Panc1 (cell line): Measurements from ENCODE around the gene RGS10. TPM values are rescaled to one million over a fixed set of nuclear protein-coding genes. Genes with fewer than 3 reads are reported as not detected.

ENCODE experiments used
- ATAC-seq: fragments of 200-7000 bp; cut with Tn5 transposase; 2 replicates; pipeline ENCODE4 v1.9.1; 2020; ENCODE audit warnings: mild to moderate bottlenecking, moderate library complexity
- BruUV-seq: library from RNA; stranded (reverse); fragments of 400-500 nt; replicated peaks from 2 replicates; lab custom pipeline; 2021; lab: Mats Ljungman, UMichigan
- CTCF ChIA-PET: fragments of 300-600 bp; sonication (Branson Sonifier 250); formaldehyde crosslinking; loops from one replicate; lab custom pipeline; 2022; ENCODE audit warnings: antibody characterized with exemption; lab: Charles Lee
- POLR2A ChIA-PET: fragments of 300-600 bp; sonication (Branson Sonifier 250); formaldehyde crosslinking; loops from one replicate; lab custom pipeline; 2022; ENCODE audit warnings: antibody characterized with exemption; lab: Charles Lee
- DNase-seq: peaks from one replicate; pipeline ENCODE4 v3.0.0-alpha.2; 2010; ENCODE audit warnings: low read depth, low spot score
- H3K27ac ChIP-seq: 2 replicates; pipeline ENCODE4 v1.5.1; 2011; ENCODE audit warnings: mild to moderate bottlenecking, low read length, inconsistent platforms
- H3K27me3 ChIP-seq: fragments of 200-500 bp; sonication (Bioruptor generic); 2 replicates; pipeline ENCODE4 v1.6.0; 2014; ENCODE audit warnings: low read length, inconsistent platforms; ENCODE audit not compliant: control insufficient read depth, insufficient read depth
- H3K36me3 ChIP-seq: fragments of 200-500 bp; sonication (Bioruptor generic); 2 replicates; pipeline ENCODE4 v1.5.1; 2014; ENCODE audit warnings: inconsistent platforms, mild to moderate bottlenecking, low read length, moderate library complexity; ENCODE audit not compliant: control insufficient read depth, insufficient read depth
- H3K4me1 ChIP-seq: 2 replicates; pipeline ENCODE4 v1.5.1; 2011; ENCODE audit warnings: inconsistent platforms, mild to moderate bottlenecking, low read length, moderate library complexity; ENCODE audit not compliant: control insufficient read depth, insufficient read depth
- H3K4me3 ChIP-seq, 2 experiments: 2 replicates each; pipeline ENCODE4 v1.5.1; 2011 to 2012; ENCODE audit warnings: low read depth in 2 of 2, low read length in 2 of 2, mild to moderate bottlenecking in 2 of 2, inconsistent platforms in 1 of 2, moderate library complexity in 1 of 2
- H3K9me3 ChIP-seq: fragments of 200-500 bp; sonication (Bioruptor generic); 2 replicates; pipeline ENCODE4 v1.5.1; 2014; ENCODE audit warnings: low read depth, mild to moderate bottlenecking, inconsistent platforms, low read length, moderate library complexity; ENCODE audit not compliant: control insufficient read depth, insufficient read depth
- POLR2AphosphoS5 ChIP-seq: IDR thresholded peaks from 2 replicates; pipeline ENCODE4 v1.6.1; 2012; ENCODE audit warnings: mild to moderate bottlenecking, low read depth, low read length, moderate library complexity
- SIN3A ChIP-seq: IDR thresholded peaks from 2 replicates; pipeline ENCODE4 v1.6.1; 2012; ENCODE audit warnings: low read depth, mild to moderate bottlenecking, low read length, moderate library complexity, borderline replicate concordance; ENCODE audit not compliant: insufficient read depth
- TCF7L2 ChIP-seq: IDR thresholded peaks from 2 replicates; pipeline ENCODE4 v1.6.1; 2011; ENCODE audit warnings: mild to moderate bottlenecking, low read depth, low read length, inconsistent platforms
- in situ Hi-C: cut with HindIII; loops from 2 replicates; pipeline ENCODE4 v1.10.0; 2016; ENCODE audit warnings: low sequenced_read_pairs, low pct_unique_long_range_greater_than_20kb
- intact Hi-C: fragments of 100-400 bp; cut with micrococcal nuclease; formaldehyde crosslinking; loops from one replicate; pipeline ENCODE4 v1.10.0; 2022; ENCODE audit not compliant: unreplicated experiment
- total RNA-seq: library from RNA; stranded (reverse); gene quantifications from one replicate; pipeline ENCODE4 v1.2.1, GENCODE V29; 2021; ENCODE audit not compliant: unreplicated experiment
- TF ChIP-seq, protein P1 (sequence below): fragments of 450-650 bp; IDR thresholded peaks from 2 replicates; pipeline ENCODE4 v1.5.1; 2017; ENCODE audit warnings: mild to moderate bottlenecking
- TF ChIP-seq, protein P2 (sequence below), 2 experiments: IDR thresholded peaks; 2 replicates each; pipeline ENCODE4 v1.6.1; 2011 to 2012; ENCODE audit warnings: low read depth in 2 of 2, control low read depth in 1 of 2, low read length in 1 of 2, mild to moderate bottlenecking in 1 of 2, moderate library complexity in 1 of 2; ENCODE audit not compliant: insufficient read depth in 1 of 2

RGS10 gene
- total RNA-seq, 1 experiment from 2014 or later = 68.6 TPM

DNA sequence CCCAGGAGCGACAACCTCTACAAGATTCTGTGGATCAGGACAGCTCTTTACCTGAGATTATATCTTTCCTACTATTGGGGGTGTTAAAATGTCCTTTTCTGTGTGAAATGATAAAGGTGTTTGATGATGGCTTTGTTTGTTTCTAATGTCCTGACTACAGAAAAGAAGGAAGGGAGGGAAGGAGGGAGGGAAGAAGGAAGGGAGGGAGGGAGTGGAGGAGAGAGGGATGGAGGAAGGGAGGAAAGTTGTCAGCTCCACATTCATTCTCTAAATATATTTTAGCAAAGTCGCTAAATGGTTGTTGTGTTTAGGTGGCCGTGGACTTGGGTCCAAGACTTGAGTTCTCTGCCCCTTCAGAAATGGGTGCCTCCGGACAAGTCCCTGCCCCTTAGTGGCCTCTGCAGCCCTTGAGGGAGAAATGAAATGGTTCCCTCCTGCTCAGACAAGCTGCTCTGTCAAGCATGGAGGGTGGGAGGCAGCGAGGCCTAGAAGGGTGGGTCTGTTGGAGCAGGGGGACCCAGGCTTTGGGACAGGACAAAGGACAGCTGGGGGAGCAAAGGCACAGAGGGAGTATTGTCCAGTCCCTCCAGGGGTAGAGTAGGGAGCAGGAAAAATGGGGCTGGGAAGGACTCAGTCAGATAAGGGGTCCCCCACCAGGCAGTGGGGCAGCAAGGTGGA is 4.4 kb downstream of the RGS10 start:
- no peak for DNase-seq
- BruUV-seq = no TSS peak
- no peak for TF ChIP-seq SIN3A
- TF ChIP-seq POLR2AphosphoS5 = no peak
- no peak for TF ChIP-seq TCF7L2
- TF ChIP-seq, protein P1, sequence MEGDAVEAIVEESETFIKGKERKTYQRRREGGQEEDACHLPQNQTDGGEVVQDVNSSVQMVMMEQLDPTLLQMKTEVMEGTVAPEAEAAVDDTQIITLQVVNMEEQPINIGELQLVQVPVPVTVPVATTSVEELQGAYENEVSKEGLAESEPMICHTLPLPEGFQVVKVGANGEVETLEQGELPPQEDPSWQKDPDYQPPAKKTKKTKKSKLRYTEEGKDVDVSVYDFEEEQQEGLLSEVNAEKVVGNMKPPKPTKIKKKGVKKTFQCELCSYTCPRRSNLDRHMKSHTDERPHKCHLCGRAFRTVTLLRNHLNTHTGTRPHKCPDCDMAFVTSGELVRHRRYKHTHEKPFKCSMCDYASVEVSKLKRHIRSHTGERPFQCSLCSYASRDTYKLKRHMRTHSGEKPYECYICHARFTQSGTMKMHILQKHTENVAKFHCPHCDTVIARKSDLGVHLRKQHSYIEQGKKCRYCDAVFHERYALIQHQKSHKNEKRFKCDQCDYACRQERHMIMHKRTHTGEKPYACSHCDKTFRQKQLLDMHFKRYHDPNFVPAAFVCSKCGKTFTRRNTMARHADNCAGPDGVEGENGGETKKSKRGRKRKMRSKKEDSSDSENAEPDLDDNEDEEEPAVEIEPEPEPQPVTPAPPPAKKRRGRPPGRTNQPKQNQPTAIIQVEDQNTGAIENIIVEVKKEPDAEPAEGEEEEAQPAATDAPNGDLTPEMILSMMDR = no peak
- TF ChIP-seq, protein P2, sequence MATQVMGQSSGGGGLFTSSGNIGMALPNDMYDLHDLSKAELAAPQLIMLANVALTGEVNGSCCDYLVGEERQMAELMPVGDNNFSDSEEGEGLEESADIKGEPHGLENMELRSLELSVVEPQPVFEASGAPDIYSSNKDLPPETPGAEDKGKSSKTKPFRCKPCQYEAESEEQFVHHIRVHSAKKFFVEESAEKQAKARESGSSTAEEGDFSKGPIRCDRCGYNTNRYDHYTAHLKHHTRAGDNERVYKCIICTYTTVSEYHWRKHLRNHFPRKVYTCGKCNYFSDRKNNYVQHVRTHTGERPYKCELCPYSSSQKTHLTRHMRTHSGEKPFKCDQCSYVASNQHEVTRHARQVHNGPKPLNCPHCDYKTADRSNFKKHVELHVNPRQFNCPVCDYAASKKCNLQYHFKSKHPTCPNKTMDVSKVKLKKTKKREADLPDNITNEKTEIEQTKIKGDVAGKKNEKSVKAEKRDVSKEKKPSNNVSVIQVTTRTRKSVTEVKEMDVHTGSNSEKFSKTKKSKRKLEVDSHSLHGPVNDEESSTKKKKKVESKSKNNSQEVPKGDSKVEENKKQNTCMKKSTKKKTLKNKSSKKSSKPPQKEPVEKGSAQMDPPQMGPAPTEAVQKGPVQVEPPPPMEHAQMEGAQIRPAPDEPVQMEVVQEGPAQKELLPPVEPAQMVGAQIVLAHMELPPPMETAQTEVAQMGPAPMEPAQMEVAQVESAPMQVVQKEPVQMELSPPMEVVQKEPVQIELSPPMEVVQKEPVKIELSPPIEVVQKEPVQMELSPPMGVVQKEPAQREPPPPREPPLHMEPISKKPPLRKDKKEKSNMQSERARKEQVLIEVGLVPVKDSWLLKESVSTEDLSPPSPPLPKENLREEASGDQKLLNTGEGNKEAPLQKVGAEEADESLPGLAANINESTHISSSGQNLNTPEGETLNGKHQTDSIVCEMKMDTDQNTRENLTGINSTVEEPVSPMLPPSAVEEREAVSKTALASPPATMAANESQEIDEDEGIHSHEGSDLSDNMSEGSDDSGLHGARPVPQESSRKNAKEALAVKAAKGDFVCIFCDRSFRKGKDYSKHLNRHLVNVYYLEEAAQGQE (IDR thresholded peaks at IDR 0.05; ENCODE audit: insufficient read depth in 1 of 2, low read depth in 2 of 2, low read length in 1 of 2) = no peak
- CTCF ChIA-PET = no interaction called here
- ATAC-seq = no peak
- intact Hi-C loops = loop anchor here (5.0 kb wide), 1 partner anchor 336 kb away; no protein-coding TSS in a partner anchor
- H3K36me3 ChIP-seq = no peaks in the 10 kb centered on the region; the same call in 1 of the 2 replicates
- H3K9me3 ChIP-seq = no peaks in the 10 kb centered on the region
- H3K27me3 ChIP-seq = no peaks in the 10 kb centered on the region
- in situ Hi-C loops = no loop called here
- peaks cover 63% of the 10 kb centered on the region for H3K4me1 ChIP-seq
- POLR2A ChIA-PET = no interaction called here
- H3K27ac ChIP-seq = peak overlapping the region; percentile 44; the same call in 1 of the 2 replicates
- H3K4me3 ChIP-seq = no peak overlapping the region

DNA sequence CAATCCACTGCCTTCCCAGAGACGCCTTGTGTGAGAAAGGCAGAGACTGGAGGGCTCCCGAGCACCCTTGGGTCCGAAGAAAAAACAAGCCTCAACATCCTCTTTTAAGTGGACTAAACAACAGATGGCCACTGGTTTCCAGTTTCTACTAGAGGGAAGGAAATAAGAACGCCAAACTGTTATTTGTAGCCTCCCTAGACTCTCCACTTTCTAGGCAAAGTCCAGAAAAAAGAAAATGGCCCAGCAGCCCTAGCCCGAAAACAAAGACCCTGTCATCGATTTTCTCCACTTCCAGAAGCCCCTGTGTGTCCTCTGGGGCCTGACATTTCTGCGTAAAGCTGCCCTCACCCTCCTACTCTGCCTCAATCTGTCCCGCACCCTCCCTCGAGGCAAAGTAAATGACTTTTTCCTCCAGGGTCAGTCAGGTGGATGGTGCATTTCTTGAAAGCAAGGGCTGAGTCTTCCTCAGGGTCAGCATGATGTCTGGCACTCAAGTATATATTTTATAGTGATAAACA is 6.0 kb downstream of the RGS10 start:
- intact Hi-C loops (loop anchor here (5.0 kb wide), 1 partner anchor 334 kb away; no protein-coding TSS in a partner anchor), in situ Hi-C loops (no loop called here)
- H3K27ac ChIP-seq = no peak overlapping the region
- ChIA-PET POLR2A (interaction anchor here (0.7 to 0.9 kb wide), 2 partner anchors 337 to 369 kb away, joined by 5 to 8 read pairs; no protein-coding TSS in a partner anchor), CTCF (no interaction called here)
- TF ChIP-seq TCF7L2 (no peak), POLR2AphosphoS5 (no peak), SIN3A (no peak)
- TF ChIP-seq, protein P1 = no peak
- TF ChIP-seq, protein P2 (IDR thresholded peaks at IDR 0.05; ENCODE audit: insufficient read depth in 1 of 2, low read depth in 2 of 2, low read length in 1 of 2) = no peak
- DNase-seq (no peak), ATAC-seq (no peak)
- H3K36me3 ChIP-seq = no peaks in the 10 kb centered on the region; the same call in 1 of the 2 replicates
- no peaks in the 10 kb centered on the region for H3K9me3 ChIP-seq
- no TSS peak for BruUV-seq
- H3K4me3 ChIP-seq = no peak overlapping the region
- no peaks in the 10 kb centered on the region for H3K27me3 ChIP-seq
- H3K4me1 ChIP-seq = peaks cover 67% of the 10 kb centered on the region
